ENCODE data around the gene ANKRD13B. TPM values are rescaled to one million over a fixed set of nuclear protein-coding genes. Genes with fewer than 3 reads are reported as not detected.

ANKRD13B gene
- polyA plus RNA-seq, 1 experiment: 2.5 TPM

DNA sequence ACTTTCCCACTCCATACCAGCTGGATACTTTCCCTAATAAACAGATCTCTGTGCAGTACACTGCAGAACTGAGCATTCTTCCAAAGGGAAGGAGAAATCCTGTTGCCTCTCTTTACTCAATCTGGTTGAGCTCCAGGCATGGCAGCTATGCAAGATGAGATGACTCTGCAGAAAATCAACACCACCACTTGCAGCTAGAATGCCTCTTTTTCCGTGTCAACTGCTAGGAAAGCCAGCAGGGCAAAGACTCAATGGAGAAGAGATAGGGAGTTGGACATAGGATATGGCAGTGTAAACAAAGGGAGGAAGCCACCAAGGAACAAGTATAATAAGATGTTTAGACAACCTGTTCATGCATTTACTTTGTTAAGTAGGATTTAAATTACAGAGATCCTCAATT, 70.2 kb downstream of the ANKRD13B start:
- ChIA-PET POLR2A (interaction anchor here (0.6 kb wide), 1 partner anchor 116 kb away, joined by 4 read pairs; no protein-coding TSS in a partner anchor), CTCF (interaction anchor here (0.5 to 2.2 kb wide), 5 partner anchors 24 to 267 kb away, joined by 3 to 7 read pairs (median 4); partner anchors contain the start of gene SSH2)
- no peaks in the 10 kb centered on the region for H3K27me3 ChIP-seq (ENCODE audit: control insufficient read depth, insufficient read depth, low read length)
- no peak overlapping the region for H3K27ac ChIP-seq (ENCODE audit: low read depth, low read length)
- DNase-seq (ENCODE audit: low read depth, low spot score): no peak
- TF ChIP-seq, protein P1, sequence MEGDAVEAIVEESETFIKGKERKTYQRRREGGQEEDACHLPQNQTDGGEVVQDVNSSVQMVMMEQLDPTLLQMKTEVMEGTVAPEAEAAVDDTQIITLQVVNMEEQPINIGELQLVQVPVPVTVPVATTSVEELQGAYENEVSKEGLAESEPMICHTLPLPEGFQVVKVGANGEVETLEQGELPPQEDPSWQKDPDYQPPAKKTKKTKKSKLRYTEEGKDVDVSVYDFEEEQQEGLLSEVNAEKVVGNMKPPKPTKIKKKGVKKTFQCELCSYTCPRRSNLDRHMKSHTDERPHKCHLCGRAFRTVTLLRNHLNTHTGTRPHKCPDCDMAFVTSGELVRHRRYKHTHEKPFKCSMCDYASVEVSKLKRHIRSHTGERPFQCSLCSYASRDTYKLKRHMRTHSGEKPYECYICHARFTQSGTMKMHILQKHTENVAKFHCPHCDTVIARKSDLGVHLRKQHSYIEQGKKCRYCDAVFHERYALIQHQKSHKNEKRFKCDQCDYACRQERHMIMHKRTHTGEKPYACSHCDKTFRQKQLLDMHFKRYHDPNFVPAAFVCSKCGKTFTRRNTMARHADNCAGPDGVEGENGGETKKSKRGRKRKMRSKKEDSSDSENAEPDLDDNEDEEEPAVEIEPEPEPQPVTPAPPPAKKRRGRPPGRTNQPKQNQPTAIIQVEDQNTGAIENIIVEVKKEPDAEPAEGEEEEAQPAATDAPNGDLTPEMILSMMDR (IDR thresholded peaks at IDR 0.05; ENCODE audit: low read depth, low read length): no peak
- H3K9me3 ChIP-seq (ENCODE audit: control insufficient read depth, insufficient read depth, low read length): no peaks in the 10 kb centered on the region
- H3K4me3 ChIP-seq (ENCODE audit: low read depth, low read length): no peak overlapping the region

Small RNAs within 50 kb of the gene (small RNA-seq; reads per million reads assigned to genes)
- gene RNU6-920P (ENCODE audit: insufficient read length, low read depth): not detected

Other genes with a start within 250 kb of the ANKRD13B start
- 27.6 and 34.2 TPM in 2 replicates for gene TAOK1, start 202.8 kb upstream of the ANKRD13B start, polyA plus RNA-seq (2011; rRNA removed)
- gene ABHD15, start 26.1 kb upstream of the ANKRD13B start, polyA plus RNA-seq (2011; rRNA removed): 5.3 and 5.4 TPM in 2 replicates
- gene TP53I13, start 24.4 kb upstream of the ANKRD13B start, polyA plus RNA-seq (2011; rRNA removed): 17.8 and 26.1 TPM in 2 replicates
- gene GIT1, start 3.5 kb upstream of the ANKRD13B start, polyA plus RNA-seq (2011; rRNA removed): 20.7 and 24.5 TPM in 2 replicates
- 8.8 and 9.3 TPM in 2 replicates for gene CORO6, start 29.8 kb downstream of the ANKRD13B start, polyA plus RNA-seq (2011; rRNA removed)